K562 (cell line): ENCODE data around the gene KIF17. TPM values are rescaled to one million over a fixed set of nuclear protein-coding genes. Genes with fewer than 3 reads are reported as not detected.

Experiments used
- BRCA1 ChIP-seq, 2 experiments: fragments of 450-650 bp in 1 of 2; sonication (generic) in 1 of 2; formaldehyde crosslinking in 1 of 2; IDR thresholded peaks; 2 replicates each; pipeline versions ENCODE4 v1.5.0 to v1.6.1; 2017 to 2020; ENCODE audit warnings: mild to moderate bottlenecking in 1 of 2, missing genetic modification reagents in 1 of 2
- BRD4 ChIP-seq: fragments of 200-600 bp; sonication (generic); IDR thresholded peaks from 2 replicates; pipeline ENCODE4 v1.6.1; 2017; ENCODE audit warnings: inconsistent platforms
- BRD9 ChIP-seq: fragments of 450-650 bp; IDR thresholded peaks from 2 replicates; pipeline ENCODE4 v1.6.1; 2018; ENCODE audit warnings: low read depth; ENCODE audit not compliant: partially characterized antibody
- BRF1 ChIP-seq: IDR thresholded peaks from 3 replicates; pipeline ENCODE4 v1.6.1; 2011; ENCODE audit warnings: borderline replicate concordance, mild to moderate bottlenecking; ENCODE audit not compliant: insufficient read length; ENCODE audit errors: extremely low read depth
- DNMT1 ChIP-seq: fragments of 450-650 bp; IDR thresholded peaks from 2 replicates; pipeline ENCODE4 v1.6.1; 2016; ENCODE audit warnings: antibody characterized with exemption, mild to moderate bottlenecking
- ETS2 ChIP-seq: IDR thresholded peaks from 2 replicates; pipeline ENCODE4 v1.6.1; 2016; ENCODE audit warnings: borderline replicate concordance, missing genetic modification characterization, mild to moderate bottlenecking, moderate library complexity, missing compliant biosample characterization; ENCODE audit not compliant: poor library complexity, severe bottlenecking
- ETV5 ChIP-seq: sonication (generic); formaldehyde crosslinking; IDR thresholded peaks from 2 replicates; pipeline ENCODE4 v1.4.0; 2020; ENCODE audit warnings: low read depth, mild to moderate bottlenecking, missing genetic modification reagents
- FOXM1 ChIP-seq, 2 experiments: fragments of 450-650 bp in 1 of 2; sonication (generic) in 1 of 2; formaldehyde crosslinking in 1 of 2; IDR thresholded peaks; 2 replicates each; pipeline versions ENCODE4 v1.6.1 to v1.9.0; 2017 to 2022; ENCODE audit warnings: low read depth in 2 of 2, mild to moderate bottlenecking in 2 of 2, missing genetic modification reagents in 1 of 2, moderate library complexity in 1 of 2
- HOXB6 ChIP-seq: fragments of 250-450 bp; sonication (Bioruptor Pico); IDR thresholded peaks from 2 replicates; pipeline ENCODE4 v1.5.1; 2022; ENCODE audit warnings: mild to moderate bottlenecking, borderline replicate concordance
- HSF4 ChIP-seq: fragments of 250-450 bp; sonication (Bioruptor Pico); IDR thresholded peaks from 2 replicates; pipeline ENCODE4 v2.1.2; 2022; ENCODE audit warnings: mild to moderate bottlenecking, moderate library complexity, borderline replicate concordance
- IRF2 ChIP-seq: sonication (generic); formaldehyde crosslinking; IDR thresholded peaks from 2 replicates; pipeline ENCODE4 v1.8.1; 2022; ENCODE audit warnings: mild to moderate bottlenecking, missing genetic modification reagents
- NBN ChIP-seq: fragments of 450-650 bp; IDR thresholded peaks from 2 replicates; pipeline ENCODE4 v1.6.1; 2016; ENCODE audit warnings: low read depth, mild to moderate bottlenecking
- NEUROD1 ChIP-seq: fragments of 150-350 bp; IDR thresholded peaks from 2 replicates; pipeline ENCODE4 v1.6.1; 2014; ENCODE audit warnings: borderline replicate concordance, low read length, low read depth; ENCODE audit not compliant: partially characterized antibody
- NFATC3 ChIP-seq: fragments of 450-650 bp; IDR thresholded peaks from 2 replicates; pipeline ENCODE4 v1.6.1; 2017; ENCODE audit warnings: mild to moderate bottlenecking
- NFRKB ChIP-seq: fragments of 450-650 bp; IDR thresholded peaks from 2 replicates; pipeline ENCODE4 v1.6.1; 2016; ENCODE audit warnings: low read depth
- PRMT5 ChIP-seq: sonication (generic); formaldehyde crosslinking; IDR thresholded peaks from 2 replicates; pipeline ENCODE4 v1.5.0; 2020; ENCODE audit warnings: missing genetic modification reagents
- PYGO2 ChIP-seq: fragments of 450-650 bp; IDR thresholded peaks from 2 replicates; pipeline ENCODE4 v1.6.1; 2016; ENCODE audit warnings: mild to moderate bottlenecking, missing genetic modification characterization, moderate library complexity, missing compliant biosample characterization
- RBM34 ChIP-seq: fragments of 200-400 bp; formaldehyde crosslinking; IDR thresholded peaks from 2 replicates; pipeline ENCODE4 v1.6.1; 2018; ENCODE audit warnings: low read length, borderline replicate concordance; ENCODE audit not compliant: insufficient read depth
- SAFB ChIP-seq: fragments of 200-400 bp; formaldehyde crosslinking; IDR thresholded peaks from 2 replicates; pipeline ENCODE4 v1.6.1; 2017; ENCODE audit warnings: low read depth, low read length, borderline replicate concordance
- SIX5 ChIP-seq, 2 experiments: IDR thresholded peaks; 2 replicates each; pipeline ENCODE4 v1.6.1; 2011; ENCODE audit warnings: low read length in 2 of 2, borderline replicate concordance in 1 of 2, low read depth in 1 of 2, mild to moderate bottlenecking in 1 of 2, moderate library complexity in 1 of 2; ENCODE audit not compliant: insufficient read depth in 1 of 2
- SMAD2 ChIP-seq: fragments of 150-350 bp; IDR thresholded peaks from 2 replicates; pipeline ENCODE4 v1.6.1; 2014; ENCODE audit warnings: low read depth, mild to moderate bottlenecking, low read length
- STAG1 ChIP-seq: sonication (generic); formaldehyde crosslinking; IDR thresholded peaks from 2 replicates; pipeline ENCODE4 v1.5.0; 2020; ENCODE audit warnings: missing genetic modification reagents, borderline replicate concordance
- VEZF1 ChIP-seq: fragments of 200-800 bp; sonication (Bioruptor generic); IDR thresholded peaks from 2 replicates; pipeline ENCODE4 v1.6.1; 2017; ENCODE audit warnings: missing genetic modification characterization, missing compliant biosample characterization
- ZNF431 ChIP-seq: sonication (generic); formaldehyde crosslinking; IDR thresholded peaks from 2 replicates; pipeline ENCODE4 v1.8.0; 2022; ENCODE audit warnings: mild to moderate bottlenecking, missing genetic modification reagents
- ZNF707 ChIP-seq: fragments of 250-450 bp; sonication (Bioruptor Pico); conservative IDR thresholded peaks from 2 replicates; pipeline ENCODE4 v1.8.0; 2022; ENCODE audit warnings: inconsistent platforms, mild to moderate bottlenecking, moderate library complexity
- polyA plus RNA-seq, 8 experiments: library from polyadenylated mRNA; depleted of rRNA in 4 of 8; stranded (reverse) in 5 of 8; unstranded in 3 of 8; fragments of >200 nt; fragmentation: Nextera tagmentation in 2 of 8; fragmentation: Illumina TruSeq in 1 of 8; extraction: Ambion mirVana in 2 of 8; extraction: Trizol in 1 of 8; gene quantifications; 2 replicates each; pipeline versions ENCODE4 v1.2.1 to v1.2.3, GENCODE V29; 2011 to 2014; ENCODE audit warnings: inconsistent platforms in 1 of 8, missing spikeins in 1 of 8
- total RNA-seq, 7 experiments: library from RNA; depleted of rRNA in 6 of 7; stranded (reverse); fragments of >200 nt in 6 of 7; fragmentation: Illumina TruSeq in 2 of 7; extraction: Trizol in 2 of 7; gene quantifications; 2 replicates each; pipeline versions ENCODE4 v1.2.1 to v1.2.3, GENCODE V29; 2011 to 2021; ENCODE audit warnings: low replicate concordance in 1 of 7
- TF ChIP-seq, protein P1 (sequence below): fragments of 450-650 bp; IDR thresholded peaks from 2 replicates; pipeline ENCODE4 v1.6.1; 2014; ENCODE audit warnings: low read depth, mild to moderate bottlenecking, moderate library complexity, borderline replicate concordance

Gene KIF17
- total and polyA plus RNA-seq, 9 of the 15 experiments (the other 6 are each of a cell fraction or from before 2014, with no cell fraction given), result 0.04 to 0.47 (median 0.18) TPM; not detected in 5

DNA sequence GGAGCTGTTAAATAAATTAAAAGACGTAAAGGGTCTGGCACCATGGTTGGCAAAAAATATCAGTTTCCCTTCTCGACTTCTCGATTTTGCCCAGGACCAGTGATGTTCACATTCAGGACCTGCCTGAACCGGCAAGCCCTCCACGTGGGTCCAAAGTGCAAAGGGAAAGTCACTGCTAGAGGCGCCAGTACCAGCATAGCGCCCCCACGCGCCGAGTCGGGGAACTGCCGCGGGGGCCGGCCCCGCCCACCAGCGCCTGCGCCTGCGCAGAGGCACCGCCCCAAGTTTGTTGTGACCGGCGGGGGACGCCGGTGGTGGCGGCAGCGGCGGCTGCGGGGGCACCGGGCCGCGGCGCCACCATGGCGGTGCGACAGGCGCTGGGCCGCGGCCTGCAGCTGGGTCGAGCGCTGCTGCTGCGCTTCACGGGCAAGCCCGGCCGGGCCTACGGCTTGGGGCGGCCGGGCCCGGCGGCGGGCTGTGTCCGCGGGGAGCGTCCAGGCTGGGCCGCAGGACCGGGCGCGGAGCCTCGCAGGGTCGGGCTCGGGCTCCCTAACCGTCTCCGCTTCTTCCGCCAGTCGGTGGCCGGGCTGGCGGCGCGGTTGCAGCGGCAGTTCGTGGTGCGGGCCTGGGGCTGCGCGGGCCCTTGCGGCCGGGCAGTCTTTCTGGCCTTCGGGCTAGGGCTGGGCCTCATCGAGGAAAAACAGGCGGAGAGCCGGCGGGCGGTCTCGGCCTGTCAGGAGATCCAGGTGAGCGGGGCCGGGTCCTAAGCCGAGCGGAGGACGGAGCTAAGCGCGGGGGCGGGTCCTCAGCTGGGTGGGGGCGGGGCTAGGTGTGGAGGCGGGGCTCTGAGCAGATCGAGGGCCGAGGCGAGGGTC, 84.4 kb downstream of the KIF17 start, which contains the start of gene PINK1 (continued):
- TF ChIP-seq BRF1 (no peak), ETV5 (no peak), BRD4 (no peak), SIX5 (IDR thresholded peaks at IDR 0.05; ENCODE audit: borderline replicate concordance in 1 of 2, insufficient read depth in 1 of 2, low read depth in 1 of 2, low read length in 2 of 2) (no peak), FOXM1 (IDR thresholded peaks at IDR 0.05; ENCODE audit: low read depth) (no peak), FOXM1 (CRISPR knock-in tag; IDR thresholded peaks at IDR 0.05; ENCODE audit: low read depth) (no peak), BRD9 (no peak), NFATC3 (no peak), PRMT5 (no peak), ZNF431 (peak; percentile 56; the same call in 1 of the 2 replicates), HOXB6 (no peak), RBM34 (no peak), VEZF1 (CRISPR knock-in tag) (peak; percentile 89), NBN (no peak), BRCA1 (IDR thresholded peaks at IDR 0.05) (no peak), BRCA1 (CRISPR knock-in tag; IDR thresholded peaks at IDR 0.05) (no peak), ZNF707 (CRISPR knock-in tag) (no peak), ETS2 (tag) (peak; percentile 17), PYGO2 (tag) (no peak), DNMT1 (no peak), HSF4 (CRISPR knock-in tag) (no peak), NFRKB (no peak), STAG1 (no peak), NEUROD1 (peak; percentile 43), SMAD2 (no peak), IRF2 (CRISPR knock-in tag) (no peak), SAFB (no peak)
- TF ChIP-seq, protein P1, sequence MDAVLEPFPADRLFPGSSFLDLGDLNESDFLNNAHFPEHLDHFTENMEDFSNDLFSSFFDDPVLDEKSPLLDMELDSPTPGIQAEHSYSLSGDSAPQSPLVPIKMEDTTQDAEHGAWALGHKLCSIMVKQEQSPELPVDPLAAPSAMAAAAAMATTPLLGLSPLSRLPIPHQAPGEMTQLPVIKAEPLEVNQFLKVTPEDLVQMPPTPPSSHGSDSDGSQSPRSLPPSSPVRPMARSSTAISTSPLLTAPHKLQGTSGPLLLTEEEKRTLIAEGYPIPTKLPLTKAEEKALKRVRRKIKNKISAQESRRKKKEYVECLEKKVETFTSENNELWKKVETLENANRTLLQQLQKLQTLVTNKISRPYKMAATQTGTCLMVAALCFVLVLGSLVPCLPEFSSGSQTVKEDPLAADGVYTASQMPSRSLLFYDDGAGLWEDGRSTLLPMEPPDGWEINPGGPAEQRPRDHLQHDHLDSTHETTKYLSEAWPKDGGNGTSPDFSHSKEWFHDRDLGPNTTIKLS, result peak; percentile 62; the same call in 1 of the 2 replicates
